Adrenal gland (tissue), 12 donors: ENCODE results near the gene PIP5K1C. TPM values are rescaled to one million over a fixed set of nuclear protein-coding genes. Genes with fewer than 3 reads are reported as not detected.
A peak's percentile ranks its signal among the peaks of the same experiment; 100 is the strongest.

Source experiments
- DNase-seq, 7 donors: peaks; one replicate each; pipeline ENCODE4 v3.0.0-alpha.2; 2019 to 2020
- H3K27ac ChIP-seq, 5 donors: fragments of 200-600 bp; sonication (generic) in 4 of 5; 1 replicate in 3 of 5; 2 replicates in 2 of 5; pipeline versions ENCODE4 v1.5.1 to v1.8.0; 2016 to 2020; ENCODE audit warnings: mild to moderate bottlenecking in 1 of 5
- H3K27me3 ChIP-seq: fragments of 200-600 bp; 2 replicates; pipeline ENCODE4 v1.8.0; 2021
- H3K36me3 ChIP-seq, 2 donors: fragments of 200-600 bp; replicated peaks in 1 of 2; 1 replicate in 1 of 2; 2 replicates in 1 of 2; pipeline versions ENCODE4 v1.5.1 to v1.8.0; 2018 to 2022
- H3K4me1 ChIP-seq, 2 donors: fragments of 200-600 bp; replicated peaks in 1 of 2; 1 replicate in 1 of 2; 2 replicates in 1 of 2; pipeline versions ENCODE4 v1.5.1 to v1.8.0; 2018 to 2021
- H3K4me3 ChIP-seq, 4 donors: fragments of 200-600 bp; sonication (generic) in 3 of 4; one replicate each; pipeline ENCODE4 v1.5.1; 2016 to 2018
- H3K9me3 ChIP-seq, 3 donors: fragments of 200-600 bp; sonication (generic) in 1 of 3; replicated peaks in 1 of 3; 1 replicate in 2 of 3; 2 replicates in 1 of 3; pipeline versions ENCODE4 v1.5.1 to v1.8.0; 2016 to 2021
- CTCF ChIP-seq, 6 experiments: fragments of 450-650 bp in 4 of 6; fragments of 200-600 bp in 2 of 6; sonication (generic) in 1 of 6; IDR thresholded peaks; 1 replicate in 5 of 6; 2 replicates in 1 of 6; pipeline versions ENCODE4 v1.5.1 to v1.8.0; 2016 to 2021; ENCODE audit warnings: antibody characterized with exemption in 6 of 6, mild to moderate bottlenecking in 2 of 6, moderate library complexity in 1 of 6
- POLR2A ChIP-seq, 2 donors: fragments of 450-650 bp; IDR thresholded peaks; one replicate each; pipeline ENCODE4 v1.6.1; 2017; ENCODE audit warnings: antibody characterized with exemption in 2 of 2, mild to moderate bottlenecking in 2 of 2, moderate library complexity in 1 of 2
- WGBS, 4 donors: extraction: QIAGEN DNeasy Blood & Tissue Kit in 2 of 4; methylation state at CpG; one replicate each; pipeline versions ENCODE4 v1.1.5 to v1.1.7; 2013 to 2017; 5-methylcytosine and 5-hydroxymethylcytosine counted together
- intact Hi-C, 2 donors: fragments of 100-400 bp; cut with DNase I; formaldehyde crosslinking; loops; one replicate each; pipeline versions ENCODE4 v1.14.1 to v1.15.0; 2022 to 2023
- polyA plus RNA-seq, 3 donors: library from polyadenylated mRNA; stranded (reverse); fragments of 200-250 nt in 2 of 3; fragments of 350-450 nt in 1 of 3; fragmentation: Illumina TruSeq in 1 of 3; extraction: RNeasy Lipid Tissue Mini Kit (QIAGEN cat#74804) in 1 of 3; gene quantifications; one replicate each; pipeline ENCODE4 v1.2.3, GENCODE V29; 2013 to 2014
- total RNA-seq, 9 donors: library from RNA; depleted of rRNA in 4 of 9; stranded (reverse); fragments of >200 nt in 4 of 9; fragments of 120-200 nt in 1 of 9; fragmentation: NEBNext Ultra II Directional in 1 of 9; extraction: Animal tissue kit (Norgen Biotek cat#: 25700) in 1 of 9; gene quantifications; one replicate each; pipeline versions ENCODE4 v1.1.0 to v1.2.4, GENCODE V29; 2013 to 2023
- donor health status: healthy with polysubstance abuse.
- donor health status: Bipolar disorder and iron deficiency.
- donor health status: DM: yes; HTN: yes; CAD: no.
- donor health status: DM: no; HTN: no; CAD: no.
- donor health status: DM: no; HTN: no; CAD: no.
- donor health status: DM: yes; HTN: yes; CAD: no.

The PIP5K1C gene
- total and polyA plus RNA-seq, 12 donors = 4.0 to 44.7 (median 31.0) TPM

GRCh38 chr19:3692141-3693024 lies 7.9 kb downstream of the PIP5K1C start:
- no peak for DNase-seq

GRCh38 chr19:3691726-3692125 lies 8.5 kb downstream of the PIP5K1C start:
- Histone ChIP-seq H3K27me3 (no peaks in the 10 kb centered on the region), H3K4me1 (peaks cover 0 to 5% of the 10 kb centered on the region in 2 donors), H3K36me3 (no peaks in the 10 kb centered on the region), H3K27ac (no peak overlapping the region), H3K9me3 (no peaks in the 10 kb centered on the region), H3K4me3 (no peak overlapping the region)
- no peak for DNase-seq
- WGBS, 4 donors = 96 to 99% (median 97%) methylated on average over 10 to 18 of the region's 18 CpGs
- TF ChIP-seq POLR2A (IDR thresholded peaks at IDR 0.05) (no peak), CTCF (IDR thresholded peaks at IDR 0.05) (no peak)
- intact Hi-C loops = no loop called here

More at GRCh38 chr19:3692141-3693024, 7.9 kb downstream of the PIP5K1C start:
- Histone ChIP-seq H3K27ac (no peak overlapping the region), H3K36me3 (no peaks in the 10 kb centered on the region), H3K27me3 (no peaks in the 10 kb centered on the region), H3K4me3 (no peak overlapping the region), H3K4me1 (no peaks in the 10 kb centered on the region), H3K9me3 (no peaks in the 10 kb centered on the region)
- WGBS, 4 donors = 88 to 94% (median 91%) methylated on average over 14 to 25 of the region's 25 CpGs
- intact Hi-C loops = no loop called here
- no peak for TF ChIP-seq POLR2A (IDR thresholded peaks at IDR 0.05)
- TF ChIP-seq CTCF (IDR thresholded peaks at IDR 0.05) = peak; percentile 14 to 44 (median 36)

GRCh38 chr19:3691372-3691716 lies 8.9 kb downstream of the PIP5K1C start:
- Histone ChIP-seq H3K27me3 (no peaks in the 10 kb centered on the region), H3K4me3 (no peak overlapping the region), H3K4me1 (peaks cover 0 to 7% of the 10 kb centered on the region in 2 donors), H3K36me3 (no peaks in the 10 kb centered on the region), H3K9me3 (no peaks in the 10 kb centered on the region), H3K27ac (no peak overlapping the region)
- 89 to 96% (median 93%) methylated on average over 11 to 16 of the region's 16 CpGs for WGBS, 4 donors
- intact Hi-C loops = no loop called here
- no peak for TF ChIP-seq POLR2A (IDR thresholded peaks at IDR 0.05)
- no peak for TF ChIP-seq CTCF (IDR thresholded peaks at IDR 0.05)
- no peak for DNase-seq

GRCh38 chr19:3690551-3691371 lies 9.5 kb downstream of the PIP5K1C start:
- no peaks in the 10 kb centered on the region for H3K27me3 ChIP-seq
- 90 to 97% (median 93%) methylated on average over 26 to 31 of the region's 31 CpGs for WGBS, 4 donors
- intact Hi-C loops = no loop called here
- no peaks in the 10 kb centered on the region for H3K36me3 ChIP-seq
- no peak for DNase-seq
- no peak for TF ChIP-seq POLR2A (IDR thresholded peaks at IDR 0.05)
- no peak for TF ChIP-seq CTCF (IDR thresholded peaks at IDR 0.05)
- no peak overlapping the region for H3K4me3 ChIP-seq
- no peaks in the 10 kb centered on the region for H3K9me3 ChIP-seq
- peaks cover 0 to 7% of the 10 kb centered on the region in 2 donors for H3K4me1 ChIP-seq
- H3K27ac ChIP-seq = no peak overlapping the region
